ENCODE measurements around the gene TNIP3. TPM values are rescaled to one million over a fixed set of nuclear protein-coding genes. Genes with fewer than 3 reads are reported as not detected.
"Not testable (repeated sequence)": the region's sequence is repeated elsewhere in the genome, so short reads cannot be mapped to it uniquely, and the experiment has no call there.

The TNIP3 gene
- not detected for polyA plus RNA-seq (2013)

GRCh38 chr4:121164291-121164690 is at the start of gene TNIP3:
Gene TNIP3 (minus strand): TSS chr4:121164321. CDS start chr4:121164125, 196 bp downstream.
- Histone ChIP-seq H3K27ac (ENCODE audit: insufficient read depth in 1 of 2, low read depth in 1 of 2, low read length in 2 of 2, poor library complexity in 1 of 2, severe bottlenecking in 2 of 2) (no peak within 1 kb of the TSS), H3K36me3 (ENCODE audit: control insufficient read depth in 4 of 4, insufficient read depth in 4 of 4, low read length in 3 of 4) (no peaks in the 10 kb centered on the region), H3K4me1 (ENCODE audit: control extremely low read depth in 1 of 4, control insufficient read depth in 4 of 4, insufficient read depth in 4 of 4, low read length in 3 of 4) (peaks cover 0 to 3% (median 2%) of the 10 kb centered on the region in 4 experiments), H3K27me3 (replicated peaks in 2 of 5; ENCODE audit: control insufficient read depth in 4 of 5, insufficient read depth in 5 of 5, low read length in 4 of 5) (peaks cover 0 to 11% (median 6%) of the 10 kb centered on the region in 5 experiments), H3K9me3 (ENCODE audit: control extremely low read depth in 1 of 5, control insufficient read depth in 4 of 5, insufficient read depth in 2 of 5, low read depth in 1 of 5, low read length in 4 of 5) (no peaks in the 10 kb centered on the region), H3K4me3 (ENCODE audit: control insufficient read depth in 1 of 7, extremely low read depth in 1 of 7, insufficient read depth in 4 of 7, low read depth in 2 of 7, low read length in 6 of 7) (no peak within 1 kb of the TSS)
- WGBS (ENCODE audit: insufficient coverage), result 35% methylated on average over 2 of the region's 4 CpGs
- POLR2A ChIA-PET, result no interaction called here
- CTCF ChIA-PET, result no interaction called here
- peak in 2 of 3 donors; percentile 13 to 15 for DNase-seq

GRCh38 chr4:121212806-121213205 is 48.7 kb upstream of the TNIP3 start:
- no peak for DNase-seq
- CTCF ChIA-PET, result interaction anchor here (1.7 kb wide), 1 partner anchor 20 kb away, joined by 7 read pairs; no protein-coding TSS in a partner anchor
- Histone ChIP-seq H3K9me3 (ENCODE audit: control extremely low read depth in 1 of 5, control insufficient read depth in 4 of 5, insufficient read depth in 2 of 5, low read depth in 1 of 5, low read length in 4 of 5) (peaks cover 0 to 2% (median 0%) of the 10 kb centered on the region in 5 experiments), H3K4me3 (ENCODE audit: control insufficient read depth in 1 of 7, extremely low read depth in 1 of 7, insufficient read depth in 4 of 7, low read depth in 2 of 7, low read length in 6 of 7) (no peak overlapping the region), H3K4me1 (ENCODE audit: control extremely low read depth in 1 of 4, control insufficient read depth in 4 of 4, insufficient read depth in 4 of 4, low read length in 3 of 4) (no peaks in the 10 kb centered on the region), H3K36me3 (ENCODE audit: control insufficient read depth in 4 of 4, insufficient read depth in 4 of 4, low read length in 3 of 4) (no peaks in the 10 kb centered on the region), H3K27ac (ENCODE audit: insufficient read depth in 1 of 2, low read depth in 1 of 2, low read length in 2 of 2, poor library complexity in 1 of 2, severe bottlenecking in 2 of 2) (no peak overlapping the region), H3K27me3 (replicated peaks in 2 of 5; ENCODE audit: control insufficient read depth in 4 of 5, insufficient read depth in 5 of 5, low read length in 4 of 5) (no peaks in the 10 kb centered on the region)
- POLR2A ChIA-PET, result no interaction called here
- no CpG with 5 or more reads among the region's 2 CpGs for WGBS (ENCODE audit: insufficient coverage)

- H3K36me3 ChIP-seq (ENCODE audit: control insufficient read depth in 4 of 4, insufficient read depth in 4 of 4, low read length in 3 of 4), result no peaks in the 10 kb centered on the region
- no peak overlapping the region for H3K4me3 ChIP-seq (ENCODE audit: control insufficient read depth in 1 of 7, extremely low read depth in 1 of 7, insufficient read depth in 4 of 7, low read depth in 2 of 7, low read length in 6 of 7)
- ChIA-PET POLR2A (no interaction called here), CTCF (no interaction called here)
- H3K27ac ChIP-seq (ENCODE audit: insufficient read depth in 1 of 2, low read depth in 1 of 2, low read length in 2 of 2, poor library complexity in 1 of 2, severe bottlenecking in 2 of 2), result no peak overlapping the region
- no peak for DNase-seq
- no peaks in the 10 kb centered on the region for H3K27me3 ChIP-seq (replicated peaks in 2 of 5; ENCODE audit: control insufficient read depth in 4 of 5, insufficient read depth in 5 of 5, low read length in 4 of 5)
- WGBS (ENCODE audit: insufficient coverage), result 100% methylated on average over 1 of the region's 1 CpG
- H3K9me3 ChIP-seq (ENCODE audit: control extremely low read depth in 1 of 5, control insufficient read depth in 4 of 5, insufficient read depth in 2 of 5, low read depth in 1 of 5, low read length in 4 of 5), result peaks cover 0 to 2% (median 0%) of the 10 kb centered on the region in 5 experiments
- no peaks in the 10 kb centered on the region for H3K4me1 ChIP-seq (ENCODE audit: control extremely low read depth in 1 of 4, control insufficient read depth in 4 of 4, insufficient read depth in 4 of 4, low read length in 3 of 4)
Measured at GRCh38 chr4:121209171-121209570, 45.0 kb upstream of the TNIP3 start.

GRCh38 chr4:121208244-121209007 is 44.3 kb upstream of the TNIP3 start:
- POLR2A ChIA-PET, result no interaction called here

GRCh38 chr4:121205777-121206176 is 41.7 kb upstream of the TNIP3 start:
- DNase-seq, result peak in 2 of 3 donors; percentile 25 to 26
- CTCF ChIA-PET; POLR2A ChIA-PET; H3K27ac ChIP-seq (ENCODE audit: insufficient read depth in 1 of 2, low read depth in 1 of 2, low read length in 2 of 2, poor library complexity in 1 of 2, severe bottlenecking in 2 of 2); H3K9me3 ChIP-seq (ENCODE audit: control extremely low read depth in 1 of 5, control insufficient read depth in 4 of 5, insufficient read depth in 2 of 5, low read depth in 1 of 5, low read length in 4 of 5); H3K27me3 ChIP-seq (replicated peaks in 2 of 5; ENCODE audit: control insufficient read depth in 4 of 5, insufficient read depth in 5 of 5, low read length in 4 of 5); H3K4me3 ChIP-seq (ENCODE audit: control insufficient read depth in 1 of 7, extremely low read depth in 1 of 7, insufficient read depth in 4 of 7, low read depth in 2 of 7, low read length in 6 of 7); H3K36me3 ChIP-seq (ENCODE audit: control insufficient read depth in 4 of 4, insufficient read depth in 4 of 4, low read length in 3 of 4); H3K4me1 ChIP-seq (ENCODE audit: control extremely low read depth in 1 of 4, control insufficient read depth in 4 of 4, insufficient read depth in 4 of 4, low read length in 3 of 4): not testable (repeated sequence)
- no CpG with 5 or more reads among the region's 3 CpGs for WGBS (ENCODE audit: insufficient coverage)

More at GRCh38 chr4:121208244-121209007, 44.3 kb upstream of the TNIP3 start:
- Histone ChIP-seq H3K36me3 (ENCODE audit: control insufficient read depth in 4 of 4, insufficient read depth in 4 of 4, low read length in 3 of 4) (no peaks in the 10 kb centered on the region), H3K4me1 (ENCODE audit: control extremely low read depth in 1 of 4, control insufficient read depth in 4 of 4, insufficient read depth in 4 of 4, low read length in 3 of 4) (no peaks in the 10 kb centered on the region), H3K4me3 (ENCODE audit: control insufficient read depth in 1 of 7, extremely low read depth in 1 of 7, insufficient read depth in 4 of 7, low read depth in 2 of 7, low read length in 6 of 7) (no peak overlapping the region), H3K27me3 (replicated peaks in 2 of 5; ENCODE audit: control insufficient read depth in 4 of 5, insufficient read depth in 5 of 5, low read length in 4 of 5) (no peaks in the 10 kb centered on the region), H3K9me3 (ENCODE audit: control extremely low read depth in 1 of 5, control insufficient read depth in 4 of 5, insufficient read depth in 2 of 5, low read depth in 1 of 5, low read length in 4 of 5) (peaks cover 0 to 2% (median 0%) of the 10 kb centered on the region in 5 experiments), H3K27ac (ENCODE audit: insufficient read depth in 1 of 2, low read depth in 1 of 2, low read length in 2 of 2, poor library complexity in 1 of 2, severe bottlenecking in 2 of 2) (no peak overlapping the region)
- DNase-seq, result no peak
- WGBS (ENCODE audit: insufficient coverage), result 100% methylated on average over 3 of the region's 4 CpGs
- CTCF ChIA-PET, result no interaction called here

- 67% methylated on average over 3 of the region's 3 CpGs for WGBS (ENCODE audit: insufficient coverage)
- Histone ChIP-seq H3K36me3 (ENCODE audit: control insufficient read depth in 4 of 4, insufficient read depth in 4 of 4, low read length in 3 of 4) (no peaks in the 10 kb centered on the region), H3K4me3 (ENCODE audit: control insufficient read depth in 1 of 7, extremely low read depth in 1 of 7, insufficient read depth in 4 of 7, low read depth in 2 of 7, low read length in 6 of 7) (peak overlapping the region in 1 of 7 experiments; percentile 5), H3K9me3 (ENCODE audit: control extremely low read depth in 1 of 5, control insufficient read depth in 4 of 5, insufficient read depth in 2 of 5, low read depth in 1 of 5, low read length in 4 of 5) (no peaks in the 10 kb centered on the region), H3K4me1 (ENCODE audit: control extremely low read depth in 1 of 4, control insufficient read depth in 4 of 4, insufficient read depth in 4 of 4, low read length in 3 of 4) (peaks cover 0 to 4% (median 1%) of the 10 kb centered on the region in 4 experiments), H3K27me3 (replicated peaks in 2 of 5; ENCODE audit: control insufficient read depth in 4 of 5, insufficient read depth in 5 of 5, low read length in 4 of 5) (no peaks in the 10 kb centered on the region), H3K27ac (ENCODE audit: insufficient read depth in 1 of 2, low read depth in 1 of 2, low read length in 2 of 2, poor library complexity in 1 of 2, severe bottlenecking in 2 of 2) (no peak overlapping the region)
- ChIA-PET POLR2A (no interaction called here), CTCF (interaction anchor here (1.4 to 2.5 kb wide), 2 partner anchors 11 to 13 kb away, joined by 4 to 8 read pairs; no protein-coding TSS in a partner anchor)
- DNase-seq, result no peak
Measured at GRCh38 chr4:121200795-121201472, 36.8 kb upstream of the TNIP3 start.

All from common myeloid progenitor, CD34-positive (primary cell).